DLD1 (cell line): ENCODE data around the gene UBE2I.
"Not testable (repeated sequence)": the region's sequence is repeated elsewhere in the genome, so short reads cannot be mapped to it uniquely, and the experiment has no call there.

Experiments used
- in situ Hi-C: cut with HindIII; loops from 2 replicates; pipeline ENCODE4 v1.10.0; 2017; ENCODE audit warnings: low sequenced_read_pairs

Gene UBE2I

GRCh38 chr16:1327619-1327947 is 18.1 kb downstream of the UBE2I start:
- in situ Hi-C loops = no loop called here

GRCh38 chr16:1328136-1328535 is 18.7 kb downstream of the UBE2I start:
- in situ Hi-C loops = not testable (repeated sequence)

- in situ Hi-C loops = not testable (repeated sequence)
Observed at GRCh38 chr16:1328961-1329360, 19.5 kb downstream of the UBE2I start.

- in situ Hi-C loops = no loop called here
Observed at GRCh38 chr16:1330260-1330914, 21.0 kb downstream of the UBE2I start.

GRCh38 chr16:1330931-1331711 is 21.7 kb downstream of the UBE2I start:
- in situ Hi-C loops = no loop called here

- in situ Hi-C loops = no loop called here
Observed at GRCh38 chr16:1331712-1332617, 22.5 kb downstream of the UBE2I start.

- in situ Hi-C loops = no loop called here
Observed at GRCh38 chr16:1332618-1333148, 23.2 kb downstream of the UBE2I start.

GRCh38 chr16:1333149-1333812 is 23.8 kb downstream of the UBE2I start, which contains the start of gene BAIAP3:
TSS of gene BAIAP3 (plus strand) at chr16:1333645. CDS start at chr16:1338550, 4,905 bp downstream.
- in situ Hi-C loops = no loop called here

- in situ Hi-C loops = no loop called here
Observed at GRCh38 chr16:1333854-1334700, 24.6 kb downstream of the UBE2I start.

- in situ Hi-C loops = no loop called here
Observed at GRCh38 chr16:1334739-1335138, 25.3 kb downstream of the UBE2I start.

- in situ Hi-C loops = no loop called here
Observed at GRCh38 chr16:1335211-1335971, 26.0 kb downstream of the UBE2I start.

- in situ Hi-C loops = no loop called here
Observed at GRCh38 chr16:1335996-1336395, 26.6 kb downstream of the UBE2I start.

- in situ Hi-C loops = no loop called here
Observed at GRCh38 chr16:1336619-1337018, 27.2 kb downstream of the UBE2I start.

- in situ Hi-C loops = no loop called here
Observed at GRCh38 chr16:1337486-1337885, 28.1 kb downstream of the UBE2I start.

- in situ Hi-C loops = no loop called here
Observed at GRCh38 chr16:1338119-1338730, 28.8 kb downstream of the UBE2I start.

- in situ Hi-C loops = no loop called here
Observed at GRCh38 chr16:1338855-1339675, 29.6 kb downstream of the UBE2I start.

GRCh38 chr16:1340730-1341494 is 31.5 kb downstream of the UBE2I start:
- in situ Hi-C loops = no loop called here
